HG02938 (cell line): ENCODE results near the gene TREML4.

Experiments used
- ATAC-seq: cut with Tn5 transposase; IDR thresholded peaks from one replicate; pipeline ENCODE4 v1.9.1; 2021; ENCODE audit warnings: mild to moderate bottlenecking, moderate library complexity; ENCODE audit not compliant: unreplicated experiment

The TREML4 gene

GRCh38 chr6:41283600-41283999, 55.5 kb downstream of the TREML4 start:
- no peak for ATAC-seq

GRCh38 chr6:41284726-41285125, 56.6 kb downstream of the TREML4 start:
- ATAC-seq, result no peak

GRCh38 chr6:41286544-41287346, 58.6 kb downstream of the TREML4 start, which contains the start of gene TREM1:
TSS of gene TREM1 (minus strand) at chr6:41286682. CDS start at chr6:41286655, 27 bp downstream.
- ATAC-seq, result no peak

- no peak for ATAC-seq
Measured at GRCh38 chr6:41288030-41288753, 60.0 kb downstream of the TREML4 start.
